Activated effector memory CD4-positive, alpha-beta T cell treated with anti-CD3 and anti-CD28 coated beads, Interleukin-2, amount 50 U/mL, for 16 hours (primary cell): ENCODE results near the gene BMP2K.
"Not testable (repeated sequence)": the region's sequence is repeated elsewhere in the genome, so short reads cannot be mapped to it uniquely, and the experiment has no call there.

ENCODE experiments used
- DNase-seq: peaks from one replicate; pipeline ENCODE4 v3.0.0-alpha.2; 2020

BMP2K gene

DNA sequence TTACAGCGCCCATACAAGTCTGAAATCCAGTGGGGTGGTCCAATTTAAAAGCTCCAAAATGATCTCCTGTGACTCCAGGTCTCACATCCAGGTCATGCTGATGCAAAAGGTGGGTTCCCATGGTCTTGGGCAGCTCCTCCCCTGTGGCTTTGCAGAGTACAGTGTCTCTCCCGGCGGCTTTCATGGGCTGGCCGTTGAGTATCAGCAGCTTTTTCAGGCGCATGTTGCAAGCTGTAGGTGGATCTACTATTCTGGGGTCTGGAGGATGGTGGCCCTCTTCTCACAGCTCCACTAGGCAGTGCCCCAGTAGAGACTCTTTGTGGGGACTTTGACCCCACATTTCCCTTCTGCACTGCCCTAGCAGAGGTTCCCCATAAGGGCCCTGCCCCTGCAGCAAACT is 92.6 kb downstream of the BMP2K start:
- not testable (repeated sequence) for DNase-seq

DNA sequence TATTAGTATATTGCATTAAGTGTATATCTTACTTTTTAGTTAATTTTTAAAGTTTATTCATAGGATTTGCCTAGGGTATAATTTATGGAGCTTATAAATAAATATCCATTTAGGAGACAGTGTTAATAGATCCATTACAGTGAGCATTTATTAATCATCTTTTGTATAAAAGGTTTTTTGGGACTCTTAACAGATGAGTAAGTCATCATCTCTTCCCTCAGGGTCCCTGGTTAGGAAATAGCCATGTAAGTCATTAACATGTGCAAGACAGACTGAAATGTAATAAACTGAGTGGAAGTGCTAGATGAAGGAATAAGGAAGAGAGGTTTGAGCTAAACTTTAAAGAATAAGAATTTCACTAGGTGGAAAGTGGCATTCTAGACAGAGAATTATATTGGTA is 93.9 kb downstream of the BMP2K start:
- DNase-seq = no peak

DNA sequence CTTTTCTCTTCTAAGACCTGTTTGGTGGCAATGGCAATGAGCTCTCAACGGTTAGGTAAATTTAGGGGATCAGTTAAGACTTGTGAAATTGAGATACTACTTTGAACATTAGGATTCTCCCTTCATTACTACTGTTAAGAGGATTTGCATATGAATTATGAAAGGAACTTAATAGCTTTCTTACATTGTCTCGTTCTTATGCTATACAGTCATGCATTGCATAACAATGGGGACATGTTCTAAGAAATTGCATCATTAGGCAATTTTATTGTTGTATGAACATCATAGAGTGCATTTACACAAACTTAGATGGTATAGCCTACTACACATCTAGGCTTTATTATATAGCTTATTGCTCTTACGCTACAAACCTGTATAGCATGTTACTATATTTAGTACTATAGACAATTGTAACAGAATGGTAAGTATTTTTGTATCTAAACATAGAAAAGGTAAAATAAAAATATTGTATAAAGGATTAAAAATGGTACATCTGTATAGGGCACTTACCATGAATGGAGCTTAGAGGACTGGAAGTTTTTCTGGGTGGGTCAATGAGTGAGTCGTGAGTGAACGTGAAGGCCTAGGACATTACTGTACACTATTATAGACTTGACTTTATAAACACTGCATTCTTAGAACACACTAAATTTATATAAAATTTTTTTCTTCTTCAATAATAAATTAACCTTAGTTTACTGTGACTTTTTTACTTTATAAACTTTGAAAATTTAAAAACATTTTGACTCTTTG is 100.6 kb downstream of the BMP2K start:
- no peak for DNase-seq

DNA sequence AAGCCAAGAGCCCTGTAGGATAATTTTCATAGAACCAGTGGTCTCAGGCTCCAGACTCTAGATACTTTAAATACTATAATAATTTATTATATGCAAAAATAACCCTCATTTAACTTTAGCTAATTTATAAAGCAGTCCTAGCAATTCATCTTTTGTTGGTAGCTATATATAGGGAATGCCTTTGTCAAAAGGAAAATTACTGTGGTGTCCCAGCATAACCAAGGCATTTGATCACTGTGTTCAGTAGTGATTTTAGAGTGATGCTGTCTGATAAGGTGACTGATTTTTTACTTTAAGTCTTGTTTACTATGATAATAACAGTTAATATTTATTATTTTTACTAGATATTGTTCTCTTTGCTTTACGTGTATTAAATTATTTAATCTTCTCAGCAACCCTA is 101.9 kb downstream of the BMP2K start:
- DNase-seq = no peak

DNA sequence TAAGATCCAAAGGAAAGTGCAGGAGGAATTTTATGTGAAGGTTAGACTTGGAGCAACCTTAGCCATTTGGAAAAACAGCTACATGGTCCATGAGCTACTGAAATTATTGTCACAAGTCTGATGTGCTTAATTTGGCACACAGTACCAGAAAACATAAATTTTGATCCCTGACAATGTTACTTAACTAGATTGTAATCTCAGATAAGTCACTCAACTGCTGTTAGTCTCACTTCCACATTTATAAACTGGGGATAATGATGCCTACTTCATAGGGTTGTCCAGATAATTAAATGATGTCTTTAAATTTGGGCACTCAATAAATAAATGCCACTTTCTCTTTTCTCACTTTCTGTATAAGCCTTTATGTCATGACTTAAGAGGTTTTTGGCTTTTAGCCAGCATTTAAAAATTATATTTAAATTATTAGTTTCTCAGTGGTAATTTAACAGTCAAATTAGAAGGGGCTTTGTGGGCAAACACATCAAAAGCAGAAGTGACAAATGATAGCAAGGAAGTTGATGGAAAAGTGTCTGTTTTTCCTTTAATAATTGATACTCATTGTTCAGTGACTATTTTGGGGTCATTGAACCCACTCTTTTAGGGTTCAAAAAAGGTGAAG is 104.8 kb downstream of the BMP2K start:
- DNase-seq = no peak

DNA sequence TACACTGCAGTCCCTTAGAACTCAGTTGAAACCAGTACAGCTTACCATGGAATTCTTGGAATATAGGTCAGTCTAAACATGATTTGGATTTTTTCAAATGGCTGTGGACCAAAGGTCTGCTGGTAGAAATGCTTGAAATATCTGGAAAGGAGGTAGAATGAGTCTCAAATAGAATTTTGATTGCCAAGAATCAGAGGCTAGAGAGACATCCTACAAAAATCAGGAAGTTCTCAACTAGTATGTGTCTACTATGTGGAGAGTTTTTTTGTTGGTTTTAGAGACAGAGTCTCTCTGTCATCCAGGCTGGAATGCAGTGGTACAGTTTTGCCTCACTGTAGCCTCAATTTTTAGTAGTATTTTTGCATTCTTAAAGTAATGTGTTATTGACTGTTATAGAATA is 109.4 kb downstream of the BMP2K start:
- DNase-seq = no peak

- no peak for DNase-seq
Observed at GRCh38 chr4:78889955-78890354, 113.8 kb downstream of the BMP2K start.

DNA sequence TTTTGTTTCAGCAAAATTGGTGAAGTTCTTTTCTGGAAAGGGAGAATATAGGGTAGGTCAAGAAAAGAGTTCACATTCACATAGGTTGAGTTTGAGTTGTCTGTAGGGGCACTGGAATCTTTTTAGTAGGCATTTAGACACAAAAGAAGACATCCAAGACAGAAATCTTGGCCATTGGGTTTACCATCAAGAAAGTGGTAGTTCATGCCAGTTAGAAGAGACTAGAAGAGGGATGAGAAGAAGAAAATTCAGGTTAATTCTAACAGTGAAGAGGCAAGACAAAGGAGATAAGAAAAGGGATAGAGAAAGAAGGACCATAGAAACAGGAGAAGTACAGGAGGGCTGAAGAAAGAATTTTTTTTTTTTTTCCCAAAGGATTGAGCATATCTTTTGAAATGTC is 123.2 kb downstream of the BMP2K start:
- DNase-seq = no peak

DNA sequence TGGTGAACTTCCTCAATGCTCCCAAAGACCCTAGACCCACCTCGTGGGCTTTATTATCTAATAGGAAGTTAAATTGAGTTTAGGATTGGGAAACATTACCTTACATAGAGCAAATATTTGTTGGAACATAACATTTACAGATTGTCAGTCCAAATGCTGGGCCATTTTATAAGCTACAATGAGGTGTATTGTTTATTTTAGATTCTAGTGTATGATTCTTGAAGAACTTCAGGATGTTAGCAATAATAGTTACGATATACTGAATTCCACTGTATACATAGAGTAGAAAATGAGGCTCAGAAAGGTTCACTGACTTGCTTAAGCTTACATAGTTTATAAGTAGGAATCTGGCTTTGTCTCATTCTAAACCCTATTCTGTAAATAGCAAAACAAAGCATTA is 125.7 kb downstream of the BMP2K start:
- no peak for DNase-seq

DNA sequence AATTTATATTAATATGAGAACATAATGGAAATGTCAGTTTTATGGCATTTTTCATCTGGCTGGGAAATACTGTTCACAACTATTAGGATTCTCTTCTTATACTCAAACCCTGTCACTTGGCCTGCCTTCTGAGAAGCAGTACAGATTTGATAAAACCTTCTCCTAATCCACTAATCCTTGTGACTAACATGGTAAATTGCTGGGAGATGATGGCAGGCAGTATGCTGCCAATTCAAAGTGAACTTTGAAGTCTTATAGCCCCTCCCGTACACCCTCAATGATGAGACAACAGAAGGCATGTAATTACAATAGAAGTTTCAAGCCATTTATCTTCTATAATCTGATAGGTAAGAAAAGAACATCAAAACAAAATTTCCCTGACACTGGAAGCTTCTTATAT is 126.1 kb downstream of the BMP2K start:
- DNase-seq = no peak

DNA sequence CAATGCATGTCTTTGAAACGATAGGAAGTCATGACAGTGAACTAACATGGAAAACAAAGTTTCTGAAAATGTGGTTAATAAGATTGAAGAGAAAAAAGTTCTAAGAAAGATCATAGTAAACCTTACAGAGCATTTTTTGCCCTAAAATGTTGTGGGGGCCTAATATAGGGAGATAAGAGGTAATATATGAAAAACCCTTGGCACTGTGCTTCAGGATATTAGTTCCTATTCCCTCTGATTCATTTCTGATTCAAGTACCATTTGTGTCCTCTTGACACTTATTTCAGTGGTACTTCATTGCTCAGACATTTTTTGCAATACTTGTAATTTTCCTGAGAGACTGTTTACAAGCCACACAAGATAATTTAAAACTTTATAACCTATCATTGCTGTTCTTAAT is 128.0 kb downstream of the BMP2K start:
- DNase-seq = no peak

GRCh38 chr4:78907638-78908037 is 131.5 kb downstream of the BMP2K start:
- DNase-seq = no peak

- DNase-seq = not testable (repeated sequence)
Observed at GRCh38 chr4:78908974-78909373, 132.8 kb downstream of the BMP2K start.

DNA sequence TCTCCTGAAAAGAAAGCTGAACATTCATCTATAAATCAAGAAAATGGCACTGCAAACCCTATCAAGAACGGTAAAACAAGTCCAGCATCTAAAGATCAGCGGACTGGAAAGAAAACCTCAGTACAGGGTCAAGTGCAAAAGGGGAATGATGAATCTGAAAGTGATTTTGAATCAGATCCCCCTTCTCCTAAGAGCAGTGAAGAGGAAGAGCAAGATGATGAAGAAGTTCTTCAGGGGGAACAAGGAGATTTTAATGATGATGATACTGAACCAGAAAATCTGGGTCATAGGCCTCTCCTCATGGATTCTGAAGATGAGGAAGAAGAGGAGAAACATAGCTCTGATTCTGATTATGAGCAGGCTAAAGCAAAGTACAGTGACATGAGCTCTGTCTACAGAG is 134.5 kb downstream of the BMP2K start:
- no peak for DNase-seq

- no peak for DNase-seq
Observed at GRCh38 chr4:78922207-78922606, 146.1 kb downstream of the BMP2K start.

GRCh38 chr4:78923464-78924312 is 147.5 kb downstream of the BMP2K start:
- no peak for DNase-seq

- DNase-seq = no peak
Observed at GRCh38 chr4:78926826-78927225, 150.7 kb downstream of the BMP2K start.

GRCh38 chr4:78928835-78929234 is 152.7 kb downstream of the BMP2K start:
- no peak for DNase-seq

- DNase-seq = no peak
Observed at GRCh38 chr4:78930016-78930629, 154.0 kb downstream of the BMP2K start.

GRCh38 chr4:78936989-78937388 is 160.8 kb downstream of the BMP2K start:
- DNase-seq = no peak

DNA sequence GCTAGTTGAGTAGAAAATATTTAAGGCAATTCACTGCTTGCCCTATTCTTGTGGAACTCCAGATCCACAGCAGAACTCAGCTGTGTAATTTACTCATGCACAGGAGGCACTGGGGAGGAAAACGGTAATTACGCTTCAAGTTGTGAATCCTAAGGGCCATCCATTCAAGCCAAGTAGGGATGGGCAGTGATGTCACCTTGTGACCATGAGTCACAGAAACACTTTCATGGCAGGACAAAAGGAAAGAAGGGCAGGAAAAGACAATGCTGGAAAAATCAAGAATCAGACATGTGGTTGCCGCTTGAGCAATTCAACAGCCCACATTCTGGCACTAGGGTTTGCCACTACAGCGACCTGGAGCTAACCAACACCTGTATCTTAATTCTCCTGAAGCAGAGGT is 161.7 kb downstream of the BMP2K start:
- DNase-seq = no peak

DNA sequence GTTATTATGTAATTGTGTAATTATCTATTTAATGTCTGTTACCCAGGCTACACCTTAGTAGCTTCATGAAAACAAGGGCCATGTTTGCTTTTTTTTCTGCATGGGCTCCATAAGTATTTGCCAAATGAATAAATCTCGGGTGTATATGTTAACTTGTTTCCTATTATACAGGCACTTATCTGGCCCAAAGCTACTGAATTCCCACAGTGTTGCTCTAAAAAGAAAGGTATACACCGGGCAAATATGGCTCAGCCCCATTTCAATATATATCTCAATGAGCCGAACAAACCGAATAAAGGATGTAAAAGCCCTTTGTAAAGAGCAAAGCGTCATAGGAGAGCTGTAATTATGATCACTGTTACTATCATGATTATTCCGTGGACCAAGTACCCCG is 162.3 kb downstream of the BMP2K start:
- no peak for DNase-seq

GRCh38 chr4:78938868-78939666 is 162.9 kb downstream of the BMP2K start, which contains the start of gene PAQR3:
TSS of gene PAQR3 (minus strand) at chr4:78939438. CDS start at chr4:78939224, 214 bp downstream.
- DNase-seq = peak; percentile 93
